ENCODE results near the gene ASMT.
"Not testable (repeated sequence)": the region's sequence is repeated elsewhere in the genome, so short reads cannot be mapped to it uniquely, and the experiment has no call there.

Gene ASMT

DNA sequence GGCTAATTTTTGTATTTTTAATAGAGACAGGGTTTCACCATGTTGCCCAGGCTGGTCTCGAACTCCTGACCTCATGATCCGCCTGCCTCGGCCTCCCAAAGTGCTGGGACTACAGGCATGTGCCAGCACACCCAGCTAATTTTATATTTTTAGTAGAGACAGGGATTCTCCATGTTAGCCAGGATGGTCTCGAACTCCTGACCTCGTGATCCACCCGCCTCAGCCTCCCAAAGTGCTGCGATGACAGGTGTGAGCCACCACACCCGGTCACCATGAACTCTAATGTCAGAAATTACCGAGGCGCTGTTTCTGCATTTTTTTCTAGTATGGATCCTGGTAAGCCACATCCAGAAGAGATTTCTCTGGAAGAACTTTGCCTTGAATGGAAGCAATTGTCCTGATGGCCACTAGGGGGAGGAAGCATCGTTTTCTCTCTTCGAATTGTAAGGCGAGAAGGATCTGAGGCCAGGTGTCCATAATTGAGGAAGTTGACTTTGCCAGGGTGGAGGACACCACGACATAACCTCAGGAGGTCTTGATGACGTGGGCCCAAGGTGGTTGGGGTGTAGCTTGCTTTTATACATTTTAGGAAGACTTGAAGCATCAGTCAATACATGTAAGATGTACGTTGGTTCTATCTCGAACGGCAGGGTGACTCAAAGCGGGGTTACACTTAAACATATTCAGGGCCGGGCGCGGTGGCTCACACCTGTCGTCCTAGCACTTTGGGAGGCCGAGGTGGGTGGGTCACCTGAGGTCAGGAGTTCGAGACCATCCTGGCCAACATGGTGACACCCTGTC, 37.4 kb downstream of the ASMT start:
- DNase-seq (ENCODE audit: low spot score), result peak; percentile 72

DNA sequence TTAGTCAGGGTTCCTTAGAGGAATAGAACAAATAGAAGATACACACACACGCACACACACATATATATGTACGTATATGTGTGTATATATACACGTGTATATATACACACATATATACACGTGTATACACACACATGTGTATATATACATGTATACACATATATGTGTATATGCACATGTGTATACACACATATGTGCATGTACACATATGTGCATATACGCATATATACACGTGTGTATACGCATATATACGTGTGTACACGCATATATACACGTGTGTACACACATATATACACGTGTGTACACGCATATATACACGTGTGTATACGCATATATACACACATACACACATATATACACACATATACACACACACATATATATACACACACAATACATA, 41.5 kb downstream of the ASMT start:
- no peak for DNase-seq (ENCODE audit: low spot score)

GRCh38 chrX:1657367-1658070, 42.7 kb downstream of the ASMT start:
- DNase-seq (ENCODE audit: low spot score), result no peak

GRCh38 chrX:1658071-1658491, 43.2 kb downstream of the ASMT start:
- DNase-seq (ENCODE audit: low spot score), result no peak

- DNase-seq (ENCODE audit: low spot score), result no peak
These were observed 45.0 kb downstream of the ASMT start for GRCh38 chrX:1659664-1660461.

- peak; percentile 38 for DNase-seq (ENCODE audit: low spot score)
These were observed 46.4 kb downstream of the ASMT start for GRCh38 chrX:1661048-1661921.

GRCh38 chrX:1661922-1662221, 47.0 kb downstream of the ASMT start:
- DNase-seq (ENCODE audit: low spot score), result no peak

GRCh38 chrX:1667566-1667965, 52.7 kb downstream of the ASMT start:
- no peak for DNase-seq (ENCODE audit: low spot score)

DNA sequence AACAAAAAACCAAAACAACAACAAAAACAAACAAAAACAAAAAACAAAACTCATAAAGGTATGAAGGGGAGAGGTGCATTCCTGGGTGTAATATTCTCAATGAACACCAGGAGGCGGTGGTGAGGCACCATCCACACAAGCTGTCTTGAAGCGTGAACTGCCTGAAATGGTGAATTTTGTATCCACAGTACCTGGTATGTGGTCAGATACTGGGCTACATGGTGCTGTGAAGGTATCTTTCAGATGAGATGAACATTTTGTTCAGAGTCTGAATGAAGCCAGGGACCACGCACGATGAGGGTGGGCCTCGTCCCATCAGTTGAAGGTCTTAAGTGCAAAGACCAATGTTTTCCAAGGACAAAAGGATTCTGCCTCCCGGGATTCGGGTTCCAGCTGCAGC, 58.5 kb downstream of the ASMT start:
- DNase-seq (ENCODE audit: low spot score), result peak; percentile 37

DNA sequence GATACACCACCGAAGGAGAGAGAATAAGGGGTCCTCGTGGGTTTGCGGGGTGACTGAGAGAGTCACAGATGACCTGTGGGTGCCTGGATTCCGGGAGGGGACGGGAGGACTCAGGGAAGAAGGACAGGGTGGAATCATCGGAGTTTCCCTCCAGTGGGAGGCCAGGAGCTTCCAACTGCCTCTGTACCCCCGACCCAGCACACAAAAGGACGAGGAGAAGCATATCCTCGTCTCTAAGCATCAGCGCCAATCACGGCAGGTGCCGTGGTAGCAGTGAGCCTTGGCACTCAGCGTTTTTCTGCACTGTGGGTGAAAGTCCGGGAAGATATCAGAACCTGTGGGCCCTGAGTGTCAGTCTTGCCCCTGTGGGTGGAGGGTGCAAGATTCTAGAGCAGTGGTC, 62.0 kb downstream of the ASMT start:
- no peak for DNase-seq (ENCODE audit: low spot score)

DNA sequence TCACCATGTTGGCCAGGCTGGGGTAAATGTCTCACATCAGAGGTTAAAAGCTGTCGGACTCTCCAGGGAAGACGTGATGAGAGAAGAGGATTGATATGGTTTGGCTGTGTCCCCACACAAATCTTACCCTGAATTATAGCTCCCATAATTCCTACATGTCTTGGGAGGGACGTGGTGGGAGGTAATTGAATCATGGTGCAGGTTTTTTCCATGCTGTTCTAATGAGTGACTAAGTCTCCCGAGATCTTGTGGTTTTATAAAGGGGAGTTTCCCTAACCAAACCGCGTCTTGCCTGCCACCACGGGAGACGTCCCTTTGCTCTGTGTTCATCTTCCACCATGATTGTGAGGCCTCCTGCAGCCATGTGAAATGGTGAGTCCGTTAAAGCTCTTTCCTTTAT, 64.4 kb downstream of the ASMT start:
- no peak for DNase-seq (ENCODE audit: low spot score)

GRCh38 chrX:1681439-1681838, 66.6 kb downstream of the ASMT start:
- DNase-seq (ENCODE audit: low spot score), result no peak

- DNase-seq (ENCODE audit: low spot score), result not testable (repeated sequence)
These were observed 67.0 kb downstream of the ASMT start for GRCh38 chrX:1681856-1682255.

GRCh38 chrX:1682501-1682900, 67.6 kb downstream of the ASMT start:
- DNase-seq (ENCODE audit: low spot score), result not testable (repeated sequence)

GRCh38 chrX:1684883-1685282, 70.0 kb downstream of the ASMT start:
- DNase-seq (ENCODE audit: low spot score), result not testable (repeated sequence)

GRCh38 chrX:1685444-1685880, 70.6 kb downstream of the ASMT start:
- not testable (repeated sequence) for DNase-seq (ENCODE audit: low spot score)

- no peak for DNase-seq (ENCODE audit: low spot score)
These were observed 71.8 kb downstream of the ASMT start for GRCh38 chrX:1686642-1687041.
